ENCODE results near the gene KLF15.

KLF15 gene

GRCh38 chr3:126357295-126358037 lies at the start of gene KLF15:
TSS of gene KLF15 (minus strand) at chr3:126357408. CDS start at chr3:126352922, 4,486 bp downstream.
- H3K27ac ChIP-seq, result no peak within 1 kb of the TSS
- peak; percentile 16 for DNase-seq (ENCODE audit: low read depth, low spot score)

DNA sequence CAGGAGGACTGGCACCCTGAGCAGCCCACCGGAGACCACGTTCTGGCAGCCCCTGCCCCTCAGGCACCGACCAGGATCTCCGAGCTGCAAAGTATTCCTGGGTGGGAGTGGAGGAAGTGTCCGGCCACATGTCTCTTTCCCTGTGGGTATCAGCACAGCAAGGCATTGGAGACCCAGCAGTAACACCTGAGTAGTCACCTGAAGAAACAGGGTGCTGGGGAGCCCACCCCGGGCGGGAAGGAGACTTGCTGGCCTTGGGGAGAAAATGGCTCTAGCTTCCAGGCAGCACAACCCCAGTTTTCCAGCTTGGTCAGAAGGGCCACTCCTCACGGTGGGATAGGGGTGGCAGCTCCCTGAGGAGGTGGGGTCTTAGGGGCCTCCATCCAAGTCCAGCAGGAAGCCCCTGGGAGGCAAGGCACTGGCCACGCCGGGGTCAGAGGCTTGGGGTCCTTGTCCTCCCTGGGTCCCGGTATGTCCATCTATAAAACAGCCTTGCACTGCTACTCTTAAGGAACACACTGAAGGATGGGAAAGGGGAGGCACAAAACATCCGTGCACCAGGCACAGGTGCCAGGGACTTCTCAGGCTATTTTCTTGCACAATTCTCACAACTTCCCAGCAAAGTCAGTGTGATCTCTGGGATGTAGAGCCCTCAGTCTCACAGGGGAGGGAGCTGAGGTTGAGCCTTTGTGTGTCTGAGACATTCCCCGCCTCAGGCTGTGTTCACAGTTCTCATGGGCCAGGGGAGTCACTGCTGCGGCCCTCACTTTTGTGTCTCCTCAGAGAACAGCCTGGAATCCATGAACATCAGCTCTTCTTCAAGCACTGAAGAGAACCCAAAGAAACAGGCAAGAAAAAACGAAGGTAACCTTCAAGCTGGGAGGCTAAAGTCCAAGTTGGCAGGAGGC lies 49.4 kb upstream of the KLF15 start:
- DNase-seq (ENCODE audit: low read depth, low spot score), result no peak
- no peak overlapping the region for H3K27ac ChIP-seq

GRCh38 chr3:126402666-126403302 lies 45.6 kb upstream of the KLF15 start:
- no peak overlapping the region for H3K27ac ChIP-seq
- DNase-seq (ENCODE audit: low read depth, low spot score), result no peak

DNA sequence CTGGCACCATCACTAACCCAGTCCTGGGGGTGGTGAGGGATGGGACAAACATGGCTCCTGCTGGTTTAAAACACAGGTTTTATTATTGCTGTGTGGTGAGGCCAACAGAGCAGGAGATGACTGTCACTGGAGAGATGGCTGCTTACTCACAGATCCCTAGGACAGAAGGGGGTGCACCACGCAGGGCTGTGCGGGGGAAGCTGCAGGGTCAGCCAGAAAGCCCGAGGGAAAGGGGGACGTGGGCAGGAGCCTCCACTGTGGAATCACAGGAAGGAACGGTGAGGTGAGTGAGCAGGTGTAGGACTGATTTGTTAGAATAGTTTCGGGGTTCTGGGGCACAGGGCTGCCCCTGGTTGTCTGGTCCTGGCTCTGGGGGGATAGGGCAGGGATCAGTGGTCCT lies 45.0 kb upstream of the KLF15 start:
- DNase-seq (ENCODE audit: low read depth, low spot score), result no peak
- no peak overlapping the region for H3K27ac ChIP-seq

- no peak for DNase-seq (ENCODE audit: low read depth, low spot score)
- no peak overlapping the region for H3K27ac ChIP-seq
Observed at GRCh38 chr3:126401611-126402160, 44.5 kb upstream of the KLF15 start.

DNA sequence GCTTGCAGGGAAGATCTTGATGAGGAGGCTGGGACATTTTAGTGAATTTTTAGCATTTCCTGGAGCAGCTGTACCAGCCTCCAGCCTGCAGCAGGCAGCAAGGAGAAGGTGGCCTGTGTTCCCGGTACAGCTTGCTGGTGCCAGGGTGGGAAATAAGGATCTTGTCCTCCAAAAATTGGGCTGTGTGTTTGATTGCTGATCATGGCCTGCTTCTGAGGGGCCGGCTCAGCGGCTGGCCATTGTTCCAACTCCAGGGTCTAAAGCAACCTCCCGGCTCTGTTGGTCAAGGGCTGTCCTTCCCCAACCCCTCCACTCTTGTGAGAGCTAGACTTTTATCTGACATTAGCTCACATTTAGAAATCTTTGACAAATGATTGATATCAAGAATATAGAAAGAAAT lies 42.5 kb upstream of the KLF15 start:
- peak overlapping the region; percentile 26 for H3K27ac ChIP-seq
- no peak for DNase-seq (ENCODE audit: low read depth, low spot score)

- peak overlapping the region; percentile 26 for H3K27ac ChIP-seq
- DNase-seq (ENCODE audit: low read depth, low spot score), result peak; percentile 73
Observed at GRCh38 chr3:126399351-126399735, 42.1 kb upstream of the KLF15 start.

- DNase-seq (ENCODE audit: low read depth, low spot score), result no peak
- H3K27ac ChIP-seq, result peak overlapping the region; percentile 26
Observed at GRCh38 chr3:126398423-126399350, 41.5 kb upstream of the KLF15 start.

- DNase-seq (ENCODE audit: low read depth, low spot score), result no peak
- no peak overlapping the region for H3K27ac ChIP-seq
Observed at GRCh38 chr3:126397610-126398422, 40.6 kb upstream of the KLF15 start.

DNA sequence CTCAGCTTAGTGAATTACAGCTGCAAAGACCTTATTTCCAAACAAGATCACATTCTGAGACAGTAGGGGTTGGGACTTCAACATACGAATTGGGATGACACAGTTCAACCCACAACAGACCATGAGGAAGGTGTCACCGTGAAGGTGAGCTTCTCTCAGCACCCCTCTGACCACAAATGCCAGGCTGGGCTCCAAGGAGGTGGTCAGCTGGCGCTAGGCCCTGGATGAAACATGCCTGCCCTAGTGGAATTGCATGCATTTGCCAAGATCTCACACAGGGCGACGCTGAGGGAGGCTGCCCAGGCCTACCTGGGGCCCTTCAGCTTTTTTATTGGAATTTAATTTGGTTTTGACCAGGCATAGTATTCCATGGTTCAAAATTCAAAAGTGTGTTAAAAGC lies 39.3 kb upstream of the KLF15 start:
- H3K27ac ChIP-seq, result no peak overlapping the region
- no peak for DNase-seq (ENCODE audit: low read depth, low spot score)

- DNase-seq (ENCODE audit: low read depth, low spot score), result no peak
- H3K27ac ChIP-seq, result no peak overlapping the region
Observed at GRCh38 chr3:126395846-126396513, 38.8 kb upstream of the KLF15 start.

GRCh38 chr3:126394977-126395321 lies 37.7 kb upstream of the KLF15 start:
- no peak for DNase-seq (ENCODE audit: low read depth, low spot score)
- no peak overlapping the region for H3K27ac ChIP-seq

GRCh38 chr3:126394179-126394976 lies 37.2 kb upstream of the KLF15 start, which contains the start of gene CFAP100:
TSS of gene CFAP100 (plus strand) at chr3:126394909. CDS start at chr3:126396001, 1,092 bp downstream.
- no peak within 1 kb of the TSS for H3K27ac ChIP-seq
- DNase-seq (ENCODE audit: low read depth, low spot score), result no peak

- H3K27ac ChIP-seq, result no peak overlapping the region
- no peak for DNase-seq (ENCODE audit: low read depth, low spot score)
Observed at GRCh38 chr3:126393563-126393962, 36.4 kb upstream of the KLF15 start.

DNA sequence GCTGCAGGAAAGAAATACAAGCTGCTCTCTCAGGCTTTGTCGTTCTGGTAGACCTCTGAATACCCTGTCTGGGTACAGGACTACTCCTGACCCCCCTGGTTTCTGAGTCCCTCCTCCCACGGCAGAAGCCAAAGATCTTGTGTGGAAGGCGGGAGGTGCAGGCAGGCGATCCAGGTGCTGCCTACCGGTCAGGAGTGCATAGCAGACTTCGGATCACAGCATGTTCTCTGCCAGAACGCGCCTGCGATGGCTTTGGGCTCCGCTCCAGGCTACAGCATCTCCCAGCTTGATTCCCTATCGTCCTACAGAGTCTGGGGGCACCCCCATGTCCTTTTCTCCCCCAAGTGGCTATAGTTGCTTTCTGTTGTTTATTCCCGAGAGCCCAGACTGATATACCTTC lies 35.0 kb upstream of the KLF15 start:
- no peak for DNase-seq (ENCODE audit: low read depth, low spot score)

DNA sequence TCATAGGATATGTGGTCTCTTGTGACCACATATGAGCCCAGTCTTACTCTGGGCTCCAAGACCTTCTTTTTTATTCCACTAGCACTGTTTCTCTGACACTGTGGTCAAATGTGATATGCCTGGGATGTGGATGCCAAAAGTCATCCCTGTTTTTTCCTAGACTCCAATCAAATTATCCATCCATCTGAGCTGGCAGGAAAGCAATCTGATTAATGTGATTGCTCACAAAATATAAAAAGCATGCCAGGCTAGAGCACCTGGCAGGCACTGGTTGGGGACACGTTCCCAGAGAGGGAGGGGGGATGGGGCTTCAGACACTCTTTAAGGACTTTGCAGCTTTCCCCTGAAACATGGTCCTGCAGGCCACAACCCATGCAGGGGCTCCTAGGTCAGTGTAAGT lies 34.4 kb upstream of the KLF15 start:
- no peak overlapping the region for H3K27ac ChIP-seq

More for the DNA sequence above, 35.0 kb upstream of the KLF15 start:
- no peak overlapping the region for H3K27ac ChIP-seq

GRCh38 chr3:126390751-126391150 lies 33.5 kb upstream of the KLF15 start:
- H3K27ac ChIP-seq, result no peak overlapping the region
- no peak for DNase-seq (ENCODE audit: low read depth, low spot score)

More for the DNA sequence above, 34.4 kb upstream of the KLF15 start:
- DNase-seq (ENCODE audit: low read depth, low spot score), result no peak

All from epithelial cell of prostate (primary cell).